ENCODE measurements around the gene SLC9A3. TPM values are rescaled to one million over a fixed set of nuclear protein-coding genes. Genes with fewer than 3 reads are reported as not detected.
A peak's percentile ranks its signal among the peaks of the same experiment; 100 is the strongest.

The SLC9A3 gene
- total RNA-seq, 4 donors from 2014 or later, result 5.9 to 8.2 (median 7.6) TPM

GRCh38 chr5:466661-467310 is 57.5 kb downstream of the SLC9A3 start:
- Histone ChIP-seq H3K4me1 (peaks cover 3 to 10% of the 10 kb centered on the region in 2 donors), H3K27me3 (no peaks in the 10 kb centered on the region), H3K27ac (no peak overlapping the region), H3K9me3 (no peaks in the 10 kb centered on the region), H3K4me3 (replicated peaks in 1 of 3) (no peak overlapping the region), H3K36me3 (peaks cover 35 to 39% of the 10 kb centered on the region in 2 donors)
- 95 to 97% methylated on average over 23 to 25 of the region's 30 CpGs for WGBS, 2 donors
- TF ChIP-seq CTCF (IDR thresholded peaks at IDR 0.05), result no peak
- no peak for TF ChIP-seq POLR2A (IDR thresholded peaks at IDR 0.05)
- intact Hi-C loops (cut with DNase I), result no loop called here
- DNase-seq, result peak; percentile 0 to 2

GRCh38 chr5:465591-466403 is 58.5 kb downstream of the SLC9A3 start:
- Histone ChIP-seq H3K36me3 (peaks cover 37 to 41% of the 10 kb centered on the region in 2 donors), H3K27me3 (no peaks in the 10 kb centered on the region), H3K27ac (no peak overlapping the region), H3K9me3 (no peaks in the 10 kb centered on the region), H3K4me3 (replicated peaks in 1 of 3) (no peak overlapping the region), H3K4me1 (no peaks in the 10 kb centered on the region)
- peak in 1 of 2 donors; percentile 1 for DNase-seq
- TF ChIP-seq CTCF (IDR thresholded peaks at IDR 0.05) (no peak), POLR2A (IDR thresholded peaks at IDR 0.05) (no peak)
- intact Hi-C loops (cut with DNase I), result no loop called here
- 91 to 97% methylated on average over 16 to 20 of the region's 29 CpGs for WGBS, 2 donors

DNA sequence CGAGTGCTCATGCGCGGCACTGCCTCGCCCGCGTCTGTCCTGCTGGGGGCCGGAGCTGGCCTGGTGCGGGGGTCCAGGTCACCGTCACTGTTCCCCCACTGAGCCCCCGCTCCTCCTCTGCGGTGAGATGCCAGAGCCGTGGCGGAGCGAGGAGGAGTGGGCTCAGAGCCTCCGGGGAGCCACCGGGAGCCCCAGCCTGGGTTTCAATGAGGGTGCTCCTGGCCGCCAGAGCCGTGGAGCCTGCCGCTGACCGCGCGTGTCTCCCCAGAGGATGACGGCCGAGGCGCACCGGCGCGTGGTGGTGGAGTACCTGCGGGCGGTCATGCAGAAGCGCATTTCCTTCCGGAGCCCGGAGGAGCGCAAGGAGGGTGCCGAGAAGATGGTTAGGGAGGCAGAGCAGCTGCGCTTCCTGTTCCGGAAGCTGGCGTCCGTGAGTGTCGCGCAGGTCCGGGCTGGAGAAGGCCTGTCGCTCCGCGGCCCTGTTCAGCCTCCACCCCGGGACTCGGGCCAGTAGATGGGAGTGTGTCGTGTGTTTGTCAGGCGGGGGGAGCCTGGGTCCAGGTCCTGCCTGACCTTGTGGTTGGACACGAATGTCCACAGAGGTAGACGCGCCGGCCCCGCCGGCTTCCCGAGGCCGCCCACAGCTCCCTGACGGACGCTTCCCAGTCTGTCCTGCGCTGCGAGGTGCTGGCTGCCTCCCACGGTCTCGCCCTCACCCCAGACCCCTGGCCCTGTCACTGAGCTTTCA is 59.2 kb downstream of the SLC9A3 start:
- Histone ChIP-seq H3K4me1 (no peaks in the 10 kb centered on the region), H3K27ac (no peak overlapping the region), H3K36me3 (peaks cover 39 to 45% of the 10 kb centered on the region in 2 donors), H3K27me3 (no peaks in the 10 kb centered on the region), H3K4me3 (replicated peaks in 1 of 3) (no peak overlapping the region), H3K9me3 (no peaks in the 10 kb centered on the region)
- intact Hi-C loops (cut with DNase I), result no loop called here
- TF ChIP-seq POLR2A (IDR thresholded peaks at IDR 0.05) (no peak), CTCF (IDR thresholded peaks at IDR 0.05) (no peak)
- peak in 1 of 2 donors; percentile 2 for DNase-seq
- WGBS, 2 donors, result 94 to 95% methylated on average over 44 to 54 of the region's 63 CpGs

DNA sequence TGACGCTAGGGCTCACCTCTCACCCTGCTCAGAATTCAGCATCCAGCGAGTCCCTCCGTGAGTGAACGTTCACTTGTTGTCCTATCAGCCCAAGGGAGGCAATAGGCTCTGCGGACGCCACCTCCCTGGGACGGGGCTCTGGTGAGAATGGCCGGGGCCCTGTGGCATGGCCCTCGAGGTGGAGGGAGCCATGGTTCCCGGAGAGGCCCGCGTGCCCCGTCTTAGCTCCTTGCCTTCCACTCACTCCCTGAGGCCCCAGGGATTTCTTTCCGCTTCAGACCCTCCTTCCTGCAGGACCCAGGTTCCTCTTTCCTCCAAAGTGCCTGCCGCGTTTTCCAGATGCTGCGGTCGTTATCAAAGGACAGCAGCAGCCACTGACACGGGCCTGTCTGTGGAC is 59.8 kb downstream of the SLC9A3 start:
- DNase-seq, result no peak
- Histone ChIP-seq H3K4me3 (replicated peaks in 1 of 3) (no peak overlapping the region), H3K36me3 (peaks cover 44 to 50% of the 10 kb centered on the region in 2 donors), H3K27ac (no peak overlapping the region), H3K9me3 (no peaks in the 10 kb centered on the region), H3K27me3 (no peaks in the 10 kb centered on the region), H3K4me1 (no peaks in the 10 kb centered on the region)
- intact Hi-C loops (cut with DNase I), result no loop called here
- no peak for TF ChIP-seq CTCF (IDR thresholded peaks at IDR 0.05)
- 95% methylated on average over 18 to 19 of the region's 19 CpGs for WGBS, 2 donors
